ENCODE results near the gene PPFIA2. TPM values are rescaled to one million over a fixed set of nuclear protein-coding genes. Genes with fewer than 3 reads are reported as not detected.

PPFIA2 gene
- total RNA-seq, 1 donor from 2014 or later = 0.59 TPM

DNA sequence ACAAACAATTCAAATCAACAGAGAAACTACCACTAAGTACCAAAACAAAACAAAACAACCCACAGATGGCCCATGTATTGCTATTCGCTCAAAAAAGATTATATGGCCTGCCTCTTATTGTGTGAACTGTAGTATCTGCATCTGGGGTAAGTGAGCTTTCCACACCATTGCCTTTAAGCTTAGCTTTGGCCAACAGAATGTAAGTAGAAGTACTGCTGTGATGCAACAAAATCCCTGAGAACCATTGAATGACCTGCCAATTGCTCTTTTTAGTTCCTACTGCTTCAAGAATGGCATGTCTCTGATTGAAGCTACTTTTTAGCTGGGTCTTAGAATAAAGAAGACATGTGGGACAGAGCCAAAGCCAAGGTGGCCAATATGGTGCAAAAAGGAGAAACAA is 32.5 kb downstream of the PPFIA2 start:
- Histone ChIP-seq H3K79me2 (ENCODE audit: insufficient read depth, low read length) (no peaks in the 10 kb centered on the region), H3K4me1 (ENCODE audit: insufficient read depth, low read length) (no peaks in the 10 kb centered on the region), H3K27me3 (ENCODE audit: insufficient read depth, low read length) (no peaks in the 10 kb centered on the region), H3K9ac (ENCODE audit: low read length) (no peak overlapping the region), H3K27ac (ENCODE audit: low read depth, low read length) (no peak overlapping the region), H2AFZ (ENCODE audit: low read depth, low read length) (no peak overlapping the region), H3K4me3 (ENCODE audit: insufficient read depth, low read depth, low read length) (no peak overlapping the region), H3K36me3 (ENCODE audit: insufficient read depth, low read length) (no peaks in the 10 kb centered on the region), H3K4me2 (ENCODE audit: low read length) (no peak overlapping the region), H3K9me3 (ENCODE audit: insufficient read depth, low read depth, low read length) (no peaks in the 10 kb centered on the region), H4K20me1 (ENCODE audit: insufficient read depth, low read length) (no peaks in the 10 kb centered on the region)
- H3K9me3 Mint-ChIP-seq (ENCODE audit: unreplicated experiment) = no peaks in the 10 kb centered on the region
- H3K27me3 Mint-ChIP-seq (ENCODE audit: low read depth, unreplicated experiment) = no peaks in the 10 kb centered on the region
- DNase-seq (ENCODE audit: low read depth) = no peak
- no peaks in the 10 kb centered on the region for H3K4me1 Mint-ChIP-seq (ENCODE audit: low read depth, unreplicated experiment)
- no peak overlapping the region for H3K4me3 Mint-ChIP-seq (ENCODE audit: unreplicated experiment)
- no peak for TF ChIP-seq CTCF (IDR thresholded peaks at IDR 0.05; ENCODE audit: insufficient read depth, low read depth, low read length)
- no peak for TF ChIP-seq EZH2 (IDR thresholded peaks at IDR 0.05; ENCODE audit: insufficient read depth, low read length)
- no peak overlapping the region for H3K27ac Mint-ChIP-seq (ENCODE audit: unreplicated experiment)
- FAIRE-seq = no peak
- H3K36me3 Mint-ChIP-seq (ENCODE audit: low read depth, unreplicated experiment) = no peaks in the 10 kb centered on the region

GRCh38 chr12:81723361-81723760 is 35.8 kb downstream of the PPFIA2 start:
- no peak overlapping the region for H3K4me2 ChIP-seq (ENCODE audit: low read length)
- no peaks in the 10 kb centered on the region for H3K27me3 ChIP-seq (ENCODE audit: insufficient read depth, low read length)
- no peaks in the 10 kb centered on the region for H3K9me3 ChIP-seq (ENCODE audit: insufficient read depth, low read depth, low read length)
- no peaks in the 10 kb centered on the region for H4K20me1 ChIP-seq (ENCODE audit: insufficient read depth, low read length)
- DNase-seq (ENCODE audit: low read depth) (no peak), FAIRE-seq (no peak)
- TF ChIP-seq EZH2 (IDR thresholded peaks at IDR 0.05; ENCODE audit: insufficient read depth, low read length) (no peak), CTCF (IDR thresholded peaks at IDR 0.05; ENCODE audit: insufficient read depth, low read depth, low read length) (no peak)
- no peak overlapping the region for H3K4me3 ChIP-seq (ENCODE audit: insufficient read depth, low read depth, low read length)
- no peaks in the 10 kb centered on the region for H3K4me1 ChIP-seq (ENCODE audit: insufficient read depth, low read length)
- Mint-ChIP-seq H3K4me1 (ENCODE audit: low read depth, unreplicated experiment) (no peaks in the 10 kb centered on the region), H3K27me3 (ENCODE audit: low read depth, unreplicated experiment) (no peaks in the 10 kb centered on the region), H3K9me3 (ENCODE audit: unreplicated experiment) (no peaks in the 10 kb centered on the region), H3K36me3 (ENCODE audit: low read depth, unreplicated experiment) (no peaks in the 10 kb centered on the region), H3K4me3 (ENCODE audit: unreplicated experiment) (no peak overlapping the region), H3K27ac (ENCODE audit: unreplicated experiment) (no peak overlapping the region)
- no peak overlapping the region for H2AFZ ChIP-seq (ENCODE audit: low read depth, low read length)
- H3K79me2 ChIP-seq (ENCODE audit: insufficient read depth, low read length) = no peaks in the 10 kb centered on the region
- no peak overlapping the region for H3K9ac ChIP-seq (ENCODE audit: low read length)
- H3K27ac ChIP-seq (ENCODE audit: low read depth, low read length) = no peak overlapping the region
- no peaks in the 10 kb centered on the region for H3K36me3 ChIP-seq (ENCODE audit: insufficient read depth, low read length)

- Histone ChIP-seq H3K27ac (ENCODE audit: low read depth, low read length) (no peak overlapping the region), H4K20me1 (ENCODE audit: insufficient read depth, low read length) (no peaks in the 10 kb centered on the region), H2AFZ (ENCODE audit: low read depth, low read length) (no peak overlapping the region), H3K36me3 (ENCODE audit: insufficient read depth, low read length) (no peaks in the 10 kb centered on the region), H3K27me3 (ENCODE audit: insufficient read depth, low read length) (no peaks in the 10 kb centered on the region), H3K9ac (ENCODE audit: low read length) (no peak overlapping the region), H3K79me2 (ENCODE audit: insufficient read depth, low read length) (no peaks in the 10 kb centered on the region), H3K4me1 (ENCODE audit: insufficient read depth, low read length) (no peaks in the 10 kb centered on the region), H3K4me2 (ENCODE audit: low read length) (no peak overlapping the region), H3K9me3 (ENCODE audit: insufficient read depth, low read depth, low read length) (no peaks in the 10 kb centered on the region), H3K4me3 (ENCODE audit: insufficient read depth, low read depth, low read length) (no peak overlapping the region)
- Mint-ChIP-seq H3K4me1 (ENCODE audit: low read depth, unreplicated experiment) (no peaks in the 10 kb centered on the region), H3K27me3 (ENCODE audit: low read depth, unreplicated experiment) (no peaks in the 10 kb centered on the region), H3K36me3 (ENCODE audit: low read depth, unreplicated experiment) (no peaks in the 10 kb centered on the region), H3K4me3 (ENCODE audit: unreplicated experiment) (no peak overlapping the region), H3K9me3 (ENCODE audit: unreplicated experiment) (no peaks in the 10 kb centered on the region), H3K27ac (ENCODE audit: unreplicated experiment) (no peak overlapping the region)
- TF ChIP-seq CTCF (IDR thresholded peaks at IDR 0.05; ENCODE audit: insufficient read depth, low read depth, low read length) (no peak), EZH2 (IDR thresholded peaks at IDR 0.05; ENCODE audit: insufficient read depth, low read length) (no peak)
- DNase-seq (ENCODE audit: low read depth) = peak; percentile 5
- no peak for FAIRE-seq
Observed at GRCh38 chr12:81722004-81722403, 37.1 kb downstream of the PPFIA2 start.

All from astrocyte (in vitro differentiated cells and primary cell).